HG03064 (cell line): Measurements from ENCODE around the gene LRRC45.

Source experiments
- ATAC-seq: cut with Tn5 transposase; IDR thresholded peaks from one replicate; pipeline ENCODE4 v1.9.1; 2021; ENCODE audit warnings: low read depth; ENCODE audit not compliant: unreplicated experiment

The LRRC45 gene

DNA sequence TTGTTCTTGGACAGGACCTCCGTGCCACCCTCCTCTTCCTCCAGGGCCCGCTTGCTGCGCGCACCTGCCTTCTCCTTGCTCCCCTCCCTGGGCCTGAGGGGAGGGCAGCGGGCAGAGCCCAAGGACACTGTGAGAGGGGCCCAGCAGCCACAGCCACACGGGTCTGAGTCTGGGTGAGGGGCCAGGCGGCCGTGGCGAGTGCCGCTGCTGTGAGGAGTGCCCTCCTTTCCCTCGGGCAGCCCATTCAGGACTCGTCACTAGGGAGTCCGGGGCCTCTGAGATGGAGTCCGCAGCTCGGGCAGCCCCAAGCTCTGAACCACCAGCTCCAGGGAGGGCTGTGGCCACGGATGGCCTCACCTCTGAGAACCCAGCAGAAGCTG lies 36.9 kb downstream of the LRRC45 start:
- ATAC-seq: no peak

DNA sequence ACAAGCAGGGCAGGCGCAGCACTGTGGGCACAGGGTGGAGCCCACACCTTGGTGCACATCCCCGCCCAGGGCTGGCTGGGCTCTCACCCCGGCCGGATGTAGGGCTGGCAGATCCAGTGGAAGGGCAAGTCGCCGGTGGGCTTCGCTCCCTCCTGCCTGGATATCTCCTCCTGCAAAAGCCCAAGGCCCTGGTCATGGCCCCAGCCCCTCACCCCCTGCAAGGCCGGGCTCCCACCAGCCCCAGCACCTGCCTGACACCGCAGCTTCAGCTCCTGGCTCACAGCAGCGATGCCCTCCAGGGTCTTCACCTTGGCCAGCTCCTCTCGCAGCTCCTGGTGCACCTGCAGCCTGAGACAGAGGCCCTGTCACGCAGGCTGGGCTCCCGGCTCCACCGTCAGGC lies 37.5 kb downstream of the LRRC45 start:
- ATAC-seq: no peak

DNA sequence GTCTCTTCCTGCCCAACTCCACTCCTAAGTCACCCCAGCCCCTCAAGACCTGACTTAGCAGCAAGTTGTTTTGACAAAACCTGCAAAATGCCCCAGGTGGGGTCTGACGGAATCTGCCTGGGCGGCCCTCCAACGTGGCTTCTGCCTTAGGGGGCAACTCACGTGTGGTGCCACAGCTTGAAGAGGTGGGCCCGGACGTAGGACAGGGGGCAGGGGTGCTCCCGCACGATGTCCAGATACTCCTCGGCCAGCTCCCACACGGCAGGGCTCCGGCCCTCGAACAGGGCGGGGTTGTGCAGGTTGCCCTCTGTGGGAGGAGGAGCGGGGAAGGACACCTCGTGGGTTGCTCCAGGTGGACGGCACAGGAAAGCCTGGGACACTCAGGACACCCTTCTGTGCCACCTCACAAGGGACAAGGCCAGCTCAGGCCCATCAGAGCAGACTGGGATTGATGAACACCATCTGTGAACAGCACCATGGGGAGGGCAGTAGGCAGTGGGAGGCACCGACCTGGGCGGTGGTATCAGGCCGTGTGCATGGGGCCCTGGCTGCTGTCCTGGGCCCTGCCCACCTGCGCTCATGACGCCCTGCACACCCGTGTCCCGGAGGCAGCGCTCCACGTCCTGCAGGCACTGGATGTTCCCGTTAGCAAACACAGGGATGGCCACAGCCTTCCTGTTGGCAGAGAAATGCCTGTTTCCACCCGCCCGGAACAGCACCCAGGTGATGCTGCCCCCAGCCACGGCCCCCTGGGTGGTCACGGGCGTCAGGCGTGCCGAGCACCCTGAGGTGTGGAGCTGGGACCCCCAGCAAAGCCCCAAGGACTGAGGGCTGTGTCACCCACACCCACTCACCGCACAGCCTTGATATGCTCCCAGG lies 38.2 kb downstream of the LRRC45 start:
- ATAC-seq: no peak

GRCh38 chr17:82062076-82062983 lies 39.2 kb downstream of the LRRC45 start:
- ATAC-seq: no peak

- no peak for ATAC-seq
Observed at GRCh38 chr17:82062984-82063368, 39.9 kb downstream of the LRRC45 start.

GRCh38 chr17:82063424-82064415 lies 40.6 kb downstream of the LRRC45 start:
- ATAC-seq: no peak

GRCh38 chr17:82064433-82065192 lies 41.5 kb downstream of the LRRC45 start:
- no peak for ATAC-seq

- ATAC-seq: no peak
Observed at GRCh38 chr17:82065193-82065637, 42.1 kb downstream of the LRRC45 start.

GRCh38 chr17:82065638-82066303 lies 42.7 kb downstream of the LRRC45 start, which contains the start of gene DUS1L:
DUS1L (minus strand) TSS chr17:82065804; CDS start chr17:82065059, 745 bp downstream.
- no peak for ATAC-seq

GRCh38 chr17:82070611-82071010 lies 47.5 kb downstream of the LRRC45 start:
- no peak for ATAC-seq

- no peak for ATAC-seq
Observed at GRCh38 chr17:82072827-82073226, 49.7 kb downstream of the LRRC45 start.

DNA sequence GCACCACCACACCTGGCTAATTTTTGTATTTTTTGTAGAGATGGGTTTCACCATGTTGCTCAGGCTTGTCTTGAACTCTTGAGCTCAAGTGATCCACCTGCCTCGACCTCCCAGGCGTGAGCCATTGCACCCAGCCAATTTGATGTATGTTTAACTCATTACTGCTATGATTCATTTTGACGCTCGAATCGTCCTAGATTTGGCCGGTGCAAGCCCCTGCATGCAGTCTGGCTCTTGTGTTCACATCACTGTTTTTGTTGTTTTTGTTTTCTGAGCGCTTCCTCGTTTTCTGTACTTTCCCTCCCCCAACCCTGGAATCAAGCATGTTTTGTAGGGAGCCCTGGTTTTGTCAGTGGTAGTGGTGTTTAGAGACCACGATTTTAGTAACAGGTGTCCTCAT lies 50.3 kb downstream of the LRRC45 start:
- no peak for ATAC-seq

DNA sequence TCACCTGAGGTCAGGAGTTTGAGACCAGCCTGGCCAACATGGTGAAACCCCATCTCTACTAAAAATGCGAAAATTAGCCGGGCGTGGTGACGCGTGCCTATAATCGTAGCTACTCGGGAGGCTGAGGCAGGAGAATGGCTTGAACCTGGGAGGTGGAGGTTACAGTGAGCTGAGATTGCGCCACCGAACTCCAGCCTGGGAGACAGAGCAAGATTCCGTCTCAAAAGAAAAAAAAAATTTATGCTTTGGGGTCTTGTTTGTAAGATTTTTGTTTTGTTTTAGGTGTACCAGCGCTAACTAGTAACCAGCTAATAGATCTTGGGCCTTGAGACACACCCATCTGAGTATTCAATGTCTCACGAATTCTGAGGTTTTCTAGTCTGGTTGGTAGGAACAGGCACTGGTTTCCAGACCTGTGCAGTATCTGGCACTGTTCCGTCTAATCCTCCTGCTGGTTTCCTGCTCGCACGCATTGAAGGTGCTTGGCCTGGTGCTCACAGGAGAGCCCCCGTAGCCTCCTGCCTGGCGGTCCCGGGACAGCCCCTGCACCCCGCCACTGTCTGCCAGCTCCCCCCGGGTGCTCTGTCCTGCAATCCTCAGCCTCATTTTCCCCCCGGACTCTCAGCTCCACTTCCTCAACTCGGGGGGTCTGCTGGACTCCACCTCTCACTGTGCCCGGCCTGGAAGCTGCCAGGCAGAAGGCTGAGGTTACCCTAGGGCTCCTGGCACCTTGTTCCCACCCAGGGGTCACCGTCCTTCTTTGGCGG lies 53.1 kb downstream of the LRRC45 start:
- ATAC-seq: no peak

- no peak for ATAC-seq
Observed at GRCh38 chr17:82076785-82077591, 53.9 kb downstream of the LRRC45 start.

- no peak for ATAC-seq
Observed at GRCh38 chr17:82077617-82078358, 54.7 kb downstream of the LRRC45 start.

DNA sequence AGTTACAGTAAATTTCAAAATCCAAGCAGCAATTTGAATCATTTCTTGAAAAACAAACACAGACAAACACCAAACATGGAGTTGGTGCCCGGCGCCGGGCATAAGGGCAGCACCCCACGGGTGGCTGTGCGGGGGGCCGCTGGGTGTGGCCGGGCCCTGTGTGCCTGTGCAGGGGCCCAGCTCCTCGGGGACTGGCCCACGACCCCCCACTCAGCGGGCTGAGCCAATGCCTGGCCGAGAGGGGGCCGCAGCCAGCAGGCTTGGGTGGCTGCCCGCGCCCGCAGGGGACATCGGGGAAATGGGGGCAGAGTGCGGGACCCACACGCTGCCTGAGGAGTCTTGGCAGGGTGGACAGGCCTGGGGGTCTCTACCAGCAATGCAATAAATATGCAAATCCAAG lies 55.3 kb downstream of the LRRC45 start:
- no peak for ATAC-seq
